ENCODE measurements around the gene TP73. TPM values are rescaled to one million over a fixed set of nuclear protein-coding genes. Genes with fewer than 3 reads are reported as not detected.

The TP73 gene
- total RNA-seq, 1 donor from 2014 or later = 13.0 TPM

GRCh38 chr1:3671371-3672180 lies 19.3 kb downstream of the TP73 start:
- H3K9me3 Mint-ChIP-seq (ENCODE audit: unreplicated experiment) = peaks cover 5% of the 10 kb centered on the region
- TF ChIP-seq CTCF (IDR thresholded peaks at IDR 0.05; ENCODE audit: partially characterized antibody, unreplicated experiment) = no peak
- DNase-seq = peak; percentile 15
- H3K27me3 Mint-ChIP-seq (ENCODE audit: unreplicated experiment) = peaks cover 6% of the 10 kb centered on the region
- H3K27ac Mint-ChIP-seq (ENCODE audit: unreplicated experiment) = no peak overlapping the region
- no peak overlapping the region for H3K4me3 Mint-ChIP-seq (ENCODE audit: unreplicated experiment)
- no peaks in the 10 kb centered on the region for H3K36me3 Mint-ChIP-seq (ENCODE audit: unreplicated experiment)
- H3K4me1 Mint-ChIP-seq (ENCODE audit: low read depth, unreplicated experiment) = peaks cover 20% of the 10 kb centered on the region

GRCh38 chr1:3672231-3672970 lies 20.1 kb downstream of the TP73 start:
- Mint-ChIP-seq H3K9me3 (ENCODE audit: unreplicated experiment) (peaks cover 5% of the 10 kb centered on the region), H3K27ac (ENCODE audit: unreplicated experiment) (no peak overlapping the region), H3K4me3 (ENCODE audit: unreplicated experiment) (no peak overlapping the region), H3K4me1 (ENCODE audit: low read depth, unreplicated experiment) (peaks cover 16% of the 10 kb centered on the region), H3K36me3 (ENCODE audit: unreplicated experiment) (no peaks in the 10 kb centered on the region), H3K27me3 (ENCODE audit: unreplicated experiment) (peaks cover 6% of the 10 kb centered on the region)
- DNase-seq = peak; percentile 15
- TF ChIP-seq CTCF (IDR thresholded peaks at IDR 0.05; ENCODE audit: partially characterized antibody, unreplicated experiment) = no peak

- H3K4me1 Mint-ChIP-seq (ENCODE audit: low read depth, unreplicated experiment) = peaks cover 14% of the 10 kb centered on the region
- no peak overlapping the region for H3K27ac Mint-ChIP-seq (ENCODE audit: unreplicated experiment)
- peaks cover 9% of the 10 kb centered on the region for H3K9me3 Mint-ChIP-seq (ENCODE audit: unreplicated experiment)
- H3K4me3 Mint-ChIP-seq (ENCODE audit: unreplicated experiment) = no peak overlapping the region
- H3K27me3 Mint-ChIP-seq (ENCODE audit: unreplicated experiment) = peaks cover 9% of the 10 kb centered on the region
- no peaks in the 10 kb centered on the region for H3K36me3 Mint-ChIP-seq (ENCODE audit: unreplicated experiment)
- TF ChIP-seq CTCF (IDR thresholded peaks at IDR 0.05; ENCODE audit: partially characterized antibody, unreplicated experiment) = no peak
- no peak for DNase-seq
Observed at GRCh38 chr1:3672971-3673361, 20.6 kb downstream of the TP73 start.

- no peak for TF ChIP-seq CTCF (IDR thresholded peaks at IDR 0.05; ENCODE audit: partially characterized antibody, unreplicated experiment)
- peaks cover 10% of the 10 kb centered on the region for H3K27me3 Mint-ChIP-seq (ENCODE audit: unreplicated experiment)
- peak overlapping the region; percentile 41 for H3K27ac Mint-ChIP-seq (ENCODE audit: unreplicated experiment)
- peaks cover 10% of the 10 kb centered on the region for H3K9me3 Mint-ChIP-seq (ENCODE audit: unreplicated experiment)
- H3K36me3 Mint-ChIP-seq (ENCODE audit: unreplicated experiment) = no peaks in the 10 kb centered on the region
- peak; percentile 12 for DNase-seq
- no peak overlapping the region for H3K4me3 Mint-ChIP-seq (ENCODE audit: unreplicated experiment)
- H3K4me1 Mint-ChIP-seq (ENCODE audit: low read depth, unreplicated experiment) = peaks cover 8% of the 10 kb centered on the region
Observed at GRCh38 chr1:3673381-3674099, 21.2 kb downstream of the TP73 start.

All from glutamatergic neuron (in vitro differentiated cells).